H1 (cell line): ENCODE results near the gene SATB2. TPM values are rescaled to one million over a fixed set of nuclear protein-coding genes. Genes with fewer than 3 reads are reported as not detected.

ENCODE experiments used
- CTCF ChIA-PET: fragments of 300-600 bp; sonication (Branson Sonifier 250); formaldehyde crosslinking; loops from one replicate; lab custom pipeline; 2021; ENCODE audit not compliant: partially characterized antibody; lab: Charles Lee
- POLR2A ChIA-PET: fragments of 300-600 bp; sonication (Branson Sonifier 250); formaldehyde crosslinking; loops from one replicate; lab custom pipeline; 2021; ENCODE audit warnings: inconsistent platforms; ENCODE audit not compliant: partially characterized antibody; lab: Charles Lee
- DNase-seq, 2 experiments: peaks; one replicate each; pipeline versions ENCODE4 v3.0.0 to v3.0.0-alpha.2; 2010 to 2022; ENCODE audit warnings: low spot score in 2 of 2, low read depth in 1 of 2, mixed read lengths in 1 of 2
- FAIRE-seq: peaks from 2 replicates; lab custom pipeline; 2011; peaks lifted over from hg19 to GRCh38; lab: Jason Lieb, UNC
- H2AFZ ChIP-seq: 2 replicates; pipeline ENCODE4 v1.8.1; 2012; ENCODE audit warnings: low read length, inconsistent platforms
- H2AK5ac ChIP-seq: 2 replicates; pipeline ENCODE4 v1.6.1; 2013; ENCODE audit warnings: low read depth, low read length
- H2BK120ac ChIP-seq: replicated peaks from 2 replicates; pipeline ENCODE3; 2013; ENCODE audit warnings: low read depth, low read length, inconsistent platforms
- H2BK12ac ChIP-seq: 2 replicates; pipeline ENCODE4 v1.6.1; 2013; ENCODE audit warnings: low read depth, low read length
- H2BK15ac ChIP-seq: 2 replicates; pipeline ENCODE4 v1.6.1; 2013; ENCODE audit warnings: low read length
- H2BK20ac ChIP-seq: 2 replicates; pipeline ENCODE4 v1.6.1; 2013; ENCODE audit warnings: low read length
- H2BK5ac ChIP-seq: 2 replicates; pipeline ENCODE4 v1.6.1; 2013; ENCODE audit warnings: low read depth, low read length
- H3K14ac ChIP-seq: 2 replicates; pipeline ENCODE4 v1.6.1; 2013; ENCODE audit warnings: inconsistent platforms; ENCODE audit not compliant: insufficient read length
- H3K18ac ChIP-seq: 2 replicates; pipeline ENCODE4 v1.6.1; 2013; ENCODE audit warnings: low read length; ENCODE audit errors: extremely low read depth
- H3K23ac ChIP-seq: 2 replicates; pipeline ENCODE4 v1.6.1; 2013; ENCODE audit warnings: inconsistent platforms; ENCODE audit not compliant: insufficient read length
- H3K23me2 ChIP-seq: 2 replicates; pipeline ENCODE4 v1.6.1; 2013; ENCODE audit warnings: low read depth, low read length
- H3K27ac ChIP-seq: 2 replicates; pipeline ENCODE4 v1.6.1; 2011; ENCODE audit warnings: low read depth, low read length, inconsistent platforms
- H3K27me3 ChIP-seq, 4 experiments: replicated peaks in 1 of 4; 1 replicate in 1 of 4; 2 replicates in 3 of 4; pipeline versions ENCODE4 v1.6.1 to v1.8.1; 2011 to 2013; ENCODE audit warnings: low read length in 3 of 4, mild to moderate bottlenecking in 3 of 4, inconsistent platforms in 2 of 4, mixed read lengths in 2 of 4, moderate library complexity in 1 of 4; ENCODE audit not compliant: control insufficient read depth in 3 of 4, insufficient read depth in 3 of 4; ENCODE audit errors: extremely low read depth in 1 of 4
- H3K36me3 ChIP-seq, 4 experiments: 2 replicates each; pipeline versions ENCODE4 v1.6.1 to v1.8.1; 2011 to 2013; ENCODE audit warnings: mild to moderate bottlenecking in 4 of 4, low read length in 3 of 4, moderate library complexity in 2 of 4, control low read depth in 1 of 4, inconsistent platforms in 1 of 4; ENCODE audit not compliant: insufficient read depth in 4 of 4, control insufficient read depth in 2 of 4
- H3K4ac ChIP-seq: replicated peaks from 2 replicates; pipeline ENCODE3; 2013; ENCODE audit warnings: low read length, low read depth, mixed read lengths, inconsistent platforms; ENCODE audit not compliant: insufficient read length
- H3K4me1 ChIP-seq, 4 experiments: replicated peaks in 1 of 4; 1 replicate in 1 of 4; 2 replicates in 3 of 4; pipeline versions ENCODE4 v1.6.1 to v1.8.1; 2011 to 2013; ENCODE audit warnings: low read length in 3 of 4, inconsistent platforms in 2 of 4, mixed read lengths in 1 of 4; ENCODE audit not compliant: insufficient read depth in 4 of 4, control insufficient read depth in 3 of 4
- H3K4me2 ChIP-seq, 2 experiments: 2 replicates each; pipeline versions ENCODE4 v1.6.1 to v1.8.1; 2011 to 2013; ENCODE audit warnings: low read depth in 2 of 2, low read length in 2 of 2, control low read depth in 1 of 2, inconsistent platforms in 1 of 2, mild to moderate bottlenecking in 1 of 2; ENCODE audit not compliant: insufficient read depth in 1 of 2
- H3K4me3 ChIP-seq, 4 experiments: fragments of 200-600, 300-600 bp in 1 of 4; sonication (generic), shearing (Covaris generic), sonication (Bioruptor Twin) in 1 of 4; 2 replicates each; pipeline versions ENCODE4 v1.5.1 to v1.8.1; 2011 to 2016; ENCODE audit warnings: low read length in 4 of 4, low read depth in 3 of 4, control low read depth in 2 of 4, inconsistent platforms in 2 of 4, mild to moderate bottlenecking in 2 of 4, mixed read lengths in 1 of 4, moderate library complexity in 1 of 4; ENCODE audit not compliant: insufficient read depth in 2 of 4; ENCODE audit errors: extremely low read depth in 1 of 4
- H3K56ac ChIP-seq: replicated peaks from 2 replicates; pipeline ENCODE3; 2013; ENCODE audit warnings: low read depth, mild to moderate bottlenecking, mixed read lengths, low read length, inconsistent platforms; ENCODE audit not compliant: insufficient read length
- H3K79me1 ChIP-seq: 2 replicates; pipeline ENCODE4 v1.6.1; 2013; ENCODE audit warnings: low read depth, low read length, control low read depth
- H3K79me2 ChIP-seq, 2 experiments: 2 replicates each; pipeline versions ENCODE4 v1.6.1 to v1.8.1; 2012 to 2013; ENCODE audit warnings: low read length in 2 of 2, mild to moderate bottlenecking in 2 of 2, inconsistent platforms in 1 of 2; ENCODE audit not compliant: insufficient read depth in 2 of 2, control insufficient read depth in 1 of 2
- H3K9ac ChIP-seq, 4 experiments: replicated peaks in 1 of 4; 1 replicate in 1 of 4; 2 replicates in 3 of 4; pipeline versions ENCODE4 v1.6.1 to v1.8.1; 2011 to 2013; ENCODE audit warnings: low read depth in 3 of 4, low read length in 3 of 4, control low read depth in 2 of 4, mild to moderate bottlenecking in 2 of 4, moderate library complexity in 2 of 4, inconsistent platforms in 1 of 4; ENCODE audit errors: extremely low read depth in 1 of 4
- H3K9me3 ChIP-seq, 2 experiments: 2 replicates each; pipeline versions ENCODE4 v1.6.1 to v1.8.1; 2012 to 2013; ENCODE audit warnings: mild to moderate bottlenecking in 2 of 2, moderate library complexity in 2 of 2, control low read depth in 1 of 2, inconsistent platforms in 1 of 2, low read depth in 1 of 2, low read length in 1 of 2, mixed read lengths in 1 of 2; ENCODE audit not compliant: insufficient read depth in 2 of 2
- H4K20me1 ChIP-seq, 2 experiments: replicated peaks in 1 of 2; 2 replicates each; pipeline versions ENCODE3 to v1.8.1; 2011 to 2013; ENCODE audit warnings: inconsistent platforms in 2 of 2, low read length in 2 of 2, mild to moderate bottlenecking in 1 of 2; ENCODE audit not compliant: insufficient read depth in 2 of 2, control insufficient read depth in 1 of 2
- H4K5ac ChIP-seq: 2 replicates; pipeline ENCODE4 v1.6.1; 2013; ENCODE audit warnings: low read length, low read depth, mixed read lengths, inconsistent platforms; ENCODE audit not compliant: insufficient read length
- H4K8ac ChIP-seq: 2 replicates; pipeline ENCODE4 v1.8.0; 2013; ENCODE audit warnings: mild to moderate bottlenecking, moderate library complexity, low read length, inconsistent platforms; ENCODE audit not compliant: insufficient read depth; ENCODE audit errors: extremely low read depth
- H4K91ac ChIP-seq: replicated peaks from 2 replicates; pipeline ENCODE3; 2013; ENCODE audit warnings: low read length, mixed read lengths, inconsistent platforms; ENCODE audit not compliant: insufficient read length
- BCL11A ChIP-seq, 2 experiments: IDR thresholded peaks; one replicate each; pipeline ENCODE4 v1.6.1; 2011; ENCODE audit warnings: low read depth in 2 of 2, low read length in 2 of 2, mild to moderate bottlenecking in 2 of 2
- HDAC6 ChIP-seq: IDR thresholded peaks from one replicate; pipeline ENCODE4 v1.7.1; 2012; ENCODE audit warnings: low read depth, mild to moderate bottlenecking, inconsistent platforms, low read length, moderate library complexity
- JUN ChIP-seq: IDR thresholded peaks from 2 replicates; pipeline ENCODE4 v1.6.1; 2011; ENCODE audit warnings: low read depth, mild to moderate bottlenecking, improper control_type of control experiment, low read length
- NANOG ChIP-seq: IDR thresholded peaks from 2 replicates; pipeline ENCODE4 v1.6.1; 2011; ENCODE audit warnings: low read length, low read depth, mild to moderate bottlenecking, inconsistent platforms; ENCODE audit not compliant: insufficient read depth, poor library complexity, severe bottlenecking
- POU5F1 ChIP-seq: IDR thresholded peaks from 2 replicates; pipeline ENCODE4 v1.6.1; 2011; ENCODE audit warnings: low read depth, mild to moderate bottlenecking, low read length, moderate library complexity
- SIRT6 ChIP-seq: IDR thresholded peaks from one replicate; pipeline ENCODE4 v1.7.1; 2012; ENCODE audit warnings: low read length, inconsistent platforms
- SP1 ChIP-seq: IDR thresholded peaks from 2 replicates; pipeline ENCODE4 v1.6.1; 2011; ENCODE audit warnings: low read depth, low read length
- SP4 ChIP-seq: IDR thresholded peaks from 2 replicates; pipeline ENCODE4 v1.6.1; 2012; ENCODE audit warnings: low read length, inconsistent platforms
- TAF1 ChIP-seq: IDR thresholded peaks from 2 replicates; pipeline ENCODE4 v1.6.1; 2011; ENCODE audit warnings: mild to moderate bottlenecking, low read depth, low read length
- WGBS, 2 experiments: shearing (Covaris generic) in 1 of 2; methylation state at CpG; one replicate each; pipeline versions ENCODE4 v1.1.6 to v1.1.7; 2013 to 2015; ENCODE audit warnings: low lambda C conversion rate in 2 of 2, mixed read lengths in 2 of 2, inconsistent platforms in 1 of 2, low coverage in 1 of 2, missing lambda C conversion rate in 1 of 2; ENCODE audit not compliant: insufficient replicate concordance in 2 of 2, insufficient coverage in 1 of 2, insufficient read length in 1 of 2; ENCODE audit errors: extremely low coverage in 1 of 2, missing lambda C conversion rate in 1 of 2; 5-methylcytosine and 5-hydroxymethylcytosine counted together
- polyA plus RNA-seq, 7 experiments: library from polyadenylated mRNA; depleted of rRNA in 3 of 7; stranded (reverse) in 5 of 7; unstranded in 2 of 7; fragments of >200 nt in 5 of 7; fragments of 200-250 nt in 2 of 7; gene quantifications; 1 replicate in 5 of 7; 2 replicates in 1 of 7; 4 replicates in 1 of 7; pipeline versions ENCODE4 v1.2.1 to v1.2.3, GENCODE V29; 2011 to 2013; ENCODE audit warnings: missing spikeins in 2 of 7, mixed read lengths in 2 of 7
- total RNA-seq: library from RNA; stranded (reverse); fragmentation: NEBNext Ultra II Directional; extraction: Animal tissue kit (Norgen Biotek cat#: 25700); gene quantifications from 2 replicates; pipeline ENCODE4 v1.2.1, GENCODE V29; 2021
- TF ChIP-seq, protein P1 (sequence below), 3 experiments: IDR thresholded peaks; 1 replicate in 2 of 3; 2 replicates in 1 of 3; pipeline versions ENCODE4 v1.5.1 to v1.6.1; 2011; ENCODE audit warnings: low read length in 3 of 3, mild to moderate bottlenecking in 3 of 3, inconsistent platforms in 2 of 3, low read depth in 1 of 3, moderate library complexity in 1 of 3; ENCODE audit not compliant: insufficient read depth in 1 of 3; ENCODE audit errors: control extremely low read depth in 1 of 3
- TF ChIP-seq, protein P2 (sequence below): IDR thresholded peaks from 2 replicates; pipeline ENCODE4 v1.6.1; 2012; ENCODE audit warnings: low read length, inconsistent platforms

Gene SATB2
- total and polyA plus RNA-seq, 2 of the 8 experiments (the other 6 are each of a cell fraction or from before 2014, with no cell fraction given), result 1.3 to 5.7 TPM

DNA sequence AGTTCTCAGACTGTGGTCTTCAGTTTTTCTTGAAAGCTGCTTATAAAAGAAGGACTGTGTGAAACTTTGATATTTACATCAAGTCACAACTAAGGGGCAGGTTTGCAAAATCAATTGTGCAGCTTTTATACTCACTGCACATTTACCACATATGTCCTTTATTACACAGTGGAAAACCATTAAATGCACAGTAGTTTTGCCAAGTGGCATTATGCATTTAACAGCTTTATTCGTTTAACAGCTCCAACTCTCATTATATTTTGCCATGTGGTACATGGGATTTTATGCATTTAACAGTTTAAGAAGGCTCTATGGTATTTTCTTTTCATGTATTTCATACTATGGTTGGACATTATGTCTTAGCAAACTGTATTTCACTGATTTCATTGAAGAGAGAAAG is 135.6 kb downstream of the SATB2 start:
- Histone ChIP-seq H2BK5ac (no peak overlapping the region), H3K36me3 (no peaks in the 10 kb centered on the region), H3K14ac (no peak overlapping the region), H4K91ac (no peak overlapping the region), H2BK20ac (no peak overlapping the region), H3K9ac (no peak overlapping the region), H4K5ac (no peak overlapping the region), H2AFZ (no peak overlapping the region), H4K20me1 (no peaks in the 10 kb centered on the region), H3K4me2 (no peak overlapping the region), H3K4ac (no peak overlapping the region), H3K4me1 (no peaks in the 10 kb centered on the region), H3K23ac (no peak overlapping the region), H3K79me2 (no peaks in the 10 kb centered on the region), H2BK120ac (no peak overlapping the region), H3K56ac (no peak overlapping the region), H3K4me3 (no peak overlapping the region), H3K18ac (no peak overlapping the region), H3K79me1 (no peaks in the 10 kb centered on the region), H2BK12ac (no peak overlapping the region), H3K27me3 (no peaks in the 10 kb centered on the region), H3K9me3 (no peaks in the 10 kb centered on the region), H2BK15ac (no peak overlapping the region), H4K8ac (no peak overlapping the region), H3K23me2 (no peaks in the 10 kb centered on the region), H2AK5ac (no peak overlapping the region), H3K27ac (no peak overlapping the region)
- POLR2A ChIA-PET, result no interaction called here
- CTCF ChIA-PET, result no interaction called here
- no peak for FAIRE-seq
- DNase-seq, result no peak
- WGBS, 2 experiments, result 78% methylated on average over 1 of the region's 1 CpG; no CpG with 5 or more reads in 1 of the 2 experiments
- TF ChIP-seq, protein P1, sequence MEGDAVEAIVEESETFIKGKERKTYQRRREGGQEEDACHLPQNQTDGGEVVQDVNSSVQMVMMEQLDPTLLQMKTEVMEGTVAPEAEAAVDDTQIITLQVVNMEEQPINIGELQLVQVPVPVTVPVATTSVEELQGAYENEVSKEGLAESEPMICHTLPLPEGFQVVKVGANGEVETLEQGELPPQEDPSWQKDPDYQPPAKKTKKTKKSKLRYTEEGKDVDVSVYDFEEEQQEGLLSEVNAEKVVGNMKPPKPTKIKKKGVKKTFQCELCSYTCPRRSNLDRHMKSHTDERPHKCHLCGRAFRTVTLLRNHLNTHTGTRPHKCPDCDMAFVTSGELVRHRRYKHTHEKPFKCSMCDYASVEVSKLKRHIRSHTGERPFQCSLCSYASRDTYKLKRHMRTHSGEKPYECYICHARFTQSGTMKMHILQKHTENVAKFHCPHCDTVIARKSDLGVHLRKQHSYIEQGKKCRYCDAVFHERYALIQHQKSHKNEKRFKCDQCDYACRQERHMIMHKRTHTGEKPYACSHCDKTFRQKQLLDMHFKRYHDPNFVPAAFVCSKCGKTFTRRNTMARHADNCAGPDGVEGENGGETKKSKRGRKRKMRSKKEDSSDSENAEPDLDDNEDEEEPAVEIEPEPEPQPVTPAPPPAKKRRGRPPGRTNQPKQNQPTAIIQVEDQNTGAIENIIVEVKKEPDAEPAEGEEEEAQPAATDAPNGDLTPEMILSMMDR (IDR thresholded peaks at IDR 0.05; ENCODE audit: control extremely low read depth in 1 of 3, insufficient read depth in 1 of 3, low read depth in 1 of 3, low read length in 3 of 3), result no peak
- TF ChIP-seq JUN, result no peak
- no peak for TF ChIP-seq SP1
- no peak for TF ChIP-seq HDAC6
- TF ChIP-seq NANOG, result no peak
- TF ChIP-seq SP4, result no peak
- TF ChIP-seq, protein P2, sequence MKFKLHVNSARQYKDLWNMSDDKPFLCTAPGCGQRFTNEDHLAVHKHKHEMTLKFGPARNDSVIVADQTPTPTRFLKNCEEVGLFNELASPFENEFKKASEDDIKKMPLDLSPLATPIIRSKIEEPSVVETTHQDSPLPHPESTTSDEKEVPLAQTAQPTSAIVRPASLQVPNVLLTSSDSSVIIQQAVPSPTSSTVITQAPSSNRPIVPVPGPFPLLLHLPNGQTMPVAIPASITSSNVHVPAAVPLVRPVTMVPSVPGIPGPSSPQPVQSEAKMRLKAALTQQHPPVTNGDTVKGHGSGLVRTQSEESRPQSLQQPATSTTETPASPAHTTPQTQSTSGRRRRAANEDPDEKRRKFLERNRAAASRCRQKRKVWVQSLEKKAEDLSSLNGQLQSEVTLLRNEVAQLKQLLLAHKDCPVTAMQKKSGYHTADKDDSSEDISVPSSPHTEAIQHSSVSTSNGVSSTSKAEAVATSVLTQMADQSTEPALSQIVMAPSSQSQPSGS, result no peak
- no peak for TF ChIP-seq TAF1
- TF ChIP-seq SIRT6, result no peak
- TF ChIP-seq POU5F1, result no peak
- no peak for TF ChIP-seq BCL11A (IDR thresholded peaks at IDR 0.05; ENCODE audit: low read depth in 2 of 2, low read length in 2 of 2)
